Activated T-cell treated with anti-CD3 and anti-CD28 coated beads, Interleukin-2, amount 50 U/mL, for 4 hours (primary cell): ENCODE results near the gene PPOX. TPM values are rescaled to one million over a fixed set of nuclear protein-coding genes. Genes with fewer than 3 reads are reported as not detected.

Experiments used
- ATAC-seq, 2 donors: fragments of 200-7000 bp; cut with Tn5 transposase; one replicate each; pipeline ENCODE4 v1.10.0; 2021
- DNase-seq: peaks from one replicate; pipeline ENCODE4 v3.0.0-alpha.2; 2020
- H3K27me3 Mint-ChIP-seq: one replicate; pipeline ENCODE4 v1.8.0; 2021; ENCODE audit warnings: low read depth, mixed read lengths
- H3K36me3 Mint-ChIP-seq: one replicate; pipeline ENCODE4 v1.8.0; 2022; ENCODE audit warnings: mixed read lengths; ENCODE audit not compliant: insufficient read depth
- H3K4me1 Mint-ChIP-seq: one replicate; pipeline ENCODE4 v1.8.0; 2021; ENCODE audit warnings: low read depth, mixed read lengths
- H3K4me3 Mint-ChIP-seq: one replicate; pipeline ENCODE4 v1.8.0; 2021; ENCODE audit warnings: mild to moderate bottlenecking, moderate library complexity, mixed read lengths
- H3K9me3 Mint-ChIP-seq: one replicate; pipeline ENCODE4 v1.8.0; 2021; ENCODE audit warnings: mixed read lengths
- total RNA-seq, 3 donors: library from RNA; stranded (reverse); gene quantifications; one replicate each; pipeline ENCODE4 v1.2.1, GENCODE V29; 2021

Gene PPOX
- total RNA-seq, 3 donors from 2014 or later, result 10.0 to 13.8 (median 12.8) TPM

- Mint-ChIP-seq H3K4me3 (no peak overlapping the region), H3K4me1 (peaks cover 38% of the 10 kb centered on the region), H3K9me3 (no peaks in the 10 kb centered on the region), H3K27me3 (no peaks in the 10 kb centered on the region), H3K36me3 (peaks cover 12% of the 10 kb centered on the region)
- DNase-seq, result no peak
- peak in 1 of 2 donors; percentile 4 for ATAC-seq
Observed at GRCh38 chr1:161133220-161133740, 32.9 kb upstream of the PPOX start.

- Mint-ChIP-seq H3K36me3 (no peaks in the 10 kb centered on the region), H3K4me3 (no peak overlapping the region), H3K27me3 (no peaks in the 10 kb centered on the region), H3K9me3 (no peaks in the 10 kb centered on the region), H3K4me1 (peaks cover 4% of the 10 kb centered on the region)
- DNase-seq, result no peak
- ATAC-seq, result no peak
Observed at GRCh38 chr1:161137881-161138280, 28.3 kb upstream of the PPOX start.

- DNase-seq (no peak), ATAC-seq (no peak)
- H3K36me3 Mint-ChIP-seq, result no peaks in the 10 kb centered on the region
- H3K4me3 Mint-ChIP-seq, result no peak overlapping the region
- no peaks in the 10 kb centered on the region for H3K9me3 Mint-ChIP-seq
- peaks cover 4% of the 10 kb centered on the region for H3K4me1 Mint-ChIP-seq
- H3K27me3 Mint-ChIP-seq, result no peaks in the 10 kb centered on the region
Observed at GRCh38 chr1:161138431-161138830, 27.8 kb upstream of the PPOX start.

GRCh38 chr1:161139766-161140165 is 26.5 kb upstream of the PPOX start:
- H3K27me3 Mint-ChIP-seq, result no peaks in the 10 kb centered on the region
- no peaks in the 10 kb centered on the region for H3K9me3 Mint-ChIP-seq
- DNase-seq, result peak; percentile 38
- no peaks in the 10 kb centered on the region for H3K36me3 Mint-ChIP-seq
- ATAC-seq, result no peak
- peaks cover 4% of the 10 kb centered on the region for H3K4me1 Mint-ChIP-seq
- H3K4me3 Mint-ChIP-seq, result no peak overlapping the region

GRCh38 chr1:161140755-161141400 is 25.3 kb upstream of the PPOX start:
- H3K9me3 Mint-ChIP-seq, result no peaks in the 10 kb centered on the region
- no peaks in the 10 kb centered on the region for H3K36me3 Mint-ChIP-seq
- H3K4me1 Mint-ChIP-seq, result peaks cover 1% of the 10 kb centered on the region
- H3K4me3 Mint-ChIP-seq, result no peak overlapping the region
- ATAC-seq, result no peak
- no peak for DNase-seq
- no peaks in the 10 kb centered on the region for H3K27me3 Mint-ChIP-seq

- Mint-ChIP-seq H3K27me3 (no peaks in the 10 kb centered on the region), H3K36me3 (no peaks in the 10 kb centered on the region), H3K4me1 (no peaks in the 10 kb centered on the region), H3K4me3 (no peak overlapping the region), H3K9me3 (no peaks in the 10 kb centered on the region)
- no peak for ATAC-seq
- DNase-seq, result no peak
Observed at GRCh38 chr1:161145832-161146231, 20.4 kb upstream of the PPOX start.

GRCh38 chr1:161153176-161153575 is 13.1 kb upstream of the PPOX start:
- DNase-seq (no peak), ATAC-seq (no peak)
- no peaks in the 10 kb centered on the region for H3K27me3 Mint-ChIP-seq
- H3K4me1 Mint-ChIP-seq, result peaks cover 18% of the 10 kb centered on the region
- H3K36me3 Mint-ChIP-seq, result peaks cover 10% of the 10 kb centered on the region
- H3K4me3 Mint-ChIP-seq, result peak overlapping the region; percentile 95
- H3K9me3 Mint-ChIP-seq, result no peaks in the 10 kb centered on the region

GRCh38 chr1:161153682-161154337 is 12.4 kb upstream of the PPOX start, which contains the start of gene UFC1:
Gene UFC1, plus strand, starts transcription at chr1:161153978. Its CDS starts 20 bp downstream, at chr1:161153998.
- Mint-ChIP-seq H3K36me3 (peaks cover 10% of the 10 kb centered on the region), H3K9me3 (no peaks in the 10 kb centered on the region), H3K27me3 (no peaks in the 10 kb centered on the region), H3K4me3 (peak within 1 kb of the TSS; percentile 95), H3K4me1 (peaks cover 20% of the 10 kb centered on the region)
- DNase-seq (peak; percentile 70), ATAC-seq (peak; percentile 97)

- Mint-ChIP-seq H3K36me3 (peaks cover 17% of the 10 kb centered on the region), H3K4me1 (peaks cover 51% of the 10 kb centered on the region), H3K9me3 (no peaks in the 10 kb centered on the region), H3K4me3 (no peak overlapping the region), H3K27me3 (no peaks in the 10 kb centered on the region)
- no peak for DNase-seq
- ATAC-seq, result no peak
Observed at GRCh38 chr1:161157867-161158266, 8.4 kb upstream of the PPOX start.

GRCh38 chr1:161158316-161159010 is 7.8 kb upstream of the PPOX start:
- H3K36me3 Mint-ChIP-seq, result peaks cover 19% of the 10 kb centered on the region
- ATAC-seq (no peak), DNase-seq (no peak)
- no peaks in the 10 kb centered on the region for H3K9me3 Mint-ChIP-seq
- peak overlapping the region; percentile 88 for H3K4me3 Mint-ChIP-seq
- H3K4me1 Mint-ChIP-seq, result peaks cover 54% of the 10 kb centered on the region
- H3K27me3 Mint-ChIP-seq, result no peaks in the 10 kb centered on the region

- peak; percentile 95 to 96 for ATAC-seq
- H3K9me3 Mint-ChIP-seq, result no peaks in the 10 kb centered on the region
- no peaks in the 10 kb centered on the region for H3K27me3 Mint-ChIP-seq
- peak; percentile 89 for DNase-seq
- peak within 1 kb of the TSS; percentile 88 for H3K4me3 Mint-ChIP-seq
- H3K36me3 Mint-ChIP-seq, result peaks cover 24% of the 10 kb centered on the region
- H3K4me1 Mint-ChIP-seq, result peaks cover 53% of the 10 kb centered on the region
Observed at GRCh38 chr1:161159087-161159912, 6.9 kb upstream of the PPOX start, which contains the start of gene USP21. Gene USP21, plus strand, starts transcription at chr1:161159500. Its CDS starts 1,141 bp downstream, at chr1:161160641.

GRCh38 chr1:161159913-161160243 is 6.3 kb upstream of the PPOX start:
- no peak for ATAC-seq
- Mint-ChIP-seq H3K9me3 (no peaks in the 10 kb centered on the region), H3K4me1 (peaks cover 51% of the 10 kb centered on the region), H3K27me3 (no peaks in the 10 kb centered on the region), H3K36me3 (peaks cover 25% of the 10 kb centered on the region), H3K4me3 (peak overlapping the region; percentile 88)
- DNase-seq, result no peak

GRCh38 chr1:161160671-161161145 is 5.5 kb upstream of the PPOX start:
- ATAC-seq (no peak), DNase-seq (no peak)
- H3K9me3 Mint-ChIP-seq, result no peaks in the 10 kb centered on the region
- peak overlapping the region; percentile 88 for H3K4me3 Mint-ChIP-seq
- H3K27me3 Mint-ChIP-seq, result no peaks in the 10 kb centered on the region
- H3K4me1 Mint-ChIP-seq, result peaks cover 50% of the 10 kb centered on the region
- peaks cover 23% of the 10 kb centered on the region for H3K36me3 Mint-ChIP-seq

GRCh38 chr1:161161652-161162051 is 4.6 kb upstream of the PPOX start:
- Mint-ChIP-seq H3K36me3 (peaks cover 23% of the 10 kb centered on the region), H3K4me1 (peaks cover 55% of the 10 kb centered on the region), H3K4me3 (peak overlapping the region; percentile 63), H3K9me3 (no peaks in the 10 kb centered on the region), H3K27me3 (no peaks in the 10 kb centered on the region)
- DNase-seq (no peak), ATAC-seq (no peak)
